Prostate gland (tissue), 2 donors: Measurements from ENCODE around the gene HEXA. TPM values are rescaled to one million over a fixed set of nuclear protein-coding genes. Genes with fewer than 3 reads are reported as not detected.

Source experiments
- DNase-seq: peaks from one replicate; pipeline ENCODE4 v3.0.0-alpha.2; 2019; ENCODE audit warnings: low spot score
- H3K27ac ChIP-seq, 2 donors: fragments of 200-600 bp; sonication (generic); 2 replicates each; pipeline ENCODE4 v1.5.1; 2017 to 2019
- H3K27me3 ChIP-seq: fragments of 200-600 bp; sonication (generic); replicated peaks from 2 replicates; pipeline ENCODE4 v1.5.1; 2019; ENCODE audit not compliant: insufficient read depth
- H3K36me3 ChIP-seq, 2 donors: fragments of 200-600 bp; sonication (generic); 1 replicate in 1 of 2; 2 replicates in 1 of 2; pipeline versions ENCODE4 v1.5.1 to v1.8.1; 2017 to 2019
- H3K4me1 ChIP-seq: fragments of 200-600 bp; sonication (generic); replicated peaks from 2 replicates; pipeline ENCODE4 v1.5.1; 2019
- H3K4me3 ChIP-seq, 2 donors: fragments of 200-600 bp; sonication (generic); 2 replicates each; pipeline ENCODE4 v1.5.1; 2017 to 2019
- H3K9me3 ChIP-seq: fragments of 200-600 bp; sonication (generic); 2 replicates; pipeline ENCODE4 v1.5.1; 2017
- CTCF ChIP-seq, 4 experiments: fragments of 200-600 bp in 2 of 4; fragments of 450-650 bp in 2 of 4; sonication (generic) in 2 of 4; IDR thresholded peaks; 1 replicate in 3 of 4; 2 replicates in 1 of 4; pipeline ENCODE4 v1.5.1; 2016 to 2019; ENCODE audit warnings: antibody characterized with exemption in 4 of 4, mild to moderate bottlenecking in 2 of 4, moderate library complexity in 2 of 4
- POLR2A ChIP-seq: fragments of 450-650 bp; IDR thresholded peaks from one replicate; pipeline ENCODE4 v1.6.1; 2016; ENCODE audit warnings: antibody characterized with exemption, mild to moderate bottlenecking
- POLR2AphosphoS5 ChIP-seq: sonication (generic); formaldehyde crosslinking; IDR thresholded peaks from one replicate; pipeline ENCODE4 v1.6.1; 2017; ENCODE audit warnings: antibody characterized with exemption
- WGBS: methylation state at CpG from one replicate; pipeline ENCODE4 v1.1.5; 2018; 5-methylcytosine and 5-hydroxymethylcytosine counted together
- intact Hi-C: fragments of 100-400 bp; cut with DNase I; formaldehyde crosslinking; loops from one replicate; pipeline ENCODE4 v1.14.2; 2022
- total RNA-seq, 2 donors: library from RNA; depleted of rRNA; stranded (reverse); fragments of >200 nt; gene quantifications; one replicate each; pipeline ENCODE4 v1.1.0, GENCODE V29; 2016

Gene HEXA
- total RNA-seq, 2 donors from 2014 or later = 78.1 to 176 TPM

- Histone ChIP-seq H3K27me3 (no peaks in the 10 kb centered on the region), H3K27ac (no peak overlapping the region), H3K9me3 (no peaks in the 10 kb centered on the region), H3K36me3 (no peaks in the 10 kb centered on the region), H3K4me3 (no peak overlapping the region), H3K4me1 (no peaks in the 10 kb centered on the region)
- TF ChIP-seq POLR2AphosphoS5 (no peak), POLR2A (no peak), CTCF (IDR thresholded peaks at IDR 0.05) (no peak)
- 38% methylated on average over 1 of the region's 1 CpG for WGBS
- intact Hi-C loops = no loop called here
- DNase-seq = no peak
Measured at GRCh38 chr15:72411544-72411943, 35.7 kb upstream of the HEXA start.

- no peaks in the 10 kb centered on the region for H3K27me3 ChIP-seq
- no peaks in the 10 kb centered on the region for H3K36me3 ChIP-seq
- H3K4me1 ChIP-seq = no peaks in the 10 kb centered on the region
- H3K9me3 ChIP-seq = no peaks in the 10 kb centered on the region
- no peak overlapping the region for H3K27ac ChIP-seq
- 85% methylated on average over 5 of the region's 5 CpGs for WGBS
- intact Hi-C loops = no loop called here
- H3K4me3 ChIP-seq = no peak overlapping the region
- TF ChIP-seq CTCF (IDR thresholded peaks at IDR 0.05) (no peak), POLR2AphosphoS5 (no peak), POLR2A (no peak)
- DNase-seq = no peak
Measured at GRCh38 chr15:72411111-72411510, 35.3 kb upstream of the HEXA start.

- no peak for DNase-seq
- Histone ChIP-seq H3K4me1 (no peaks in the 10 kb centered on the region), H3K9me3 (no peaks in the 10 kb centered on the region), H3K27ac (no peak overlapping the region), H3K4me3 (no peak overlapping the region), H3K27me3 (no peaks in the 10 kb centered on the region), H3K36me3 (no peaks in the 10 kb centered on the region)
- no peak for TF ChIP-seq POLR2AphosphoS5
- no peak for TF ChIP-seq POLR2A
- no peak for TF ChIP-seq CTCF (IDR thresholded peaks at IDR 0.05)
- intact Hi-C loops = no loop called here
- WGBS = 76% methylated on average over 3 of the region's 3 CpGs
Measured at GRCh38 chr15:72406936-72407335, 31.1 kb upstream of the HEXA start.

- no peaks in the 10 kb centered on the region for H3K36me3 ChIP-seq
- H3K4me3 ChIP-seq = no peak overlapping the region
- no peak overlapping the region for H3K27ac ChIP-seq
- no peak for DNase-seq
- no peaks in the 10 kb centered on the region for H3K27me3 ChIP-seq
- no peaks in the 10 kb centered on the region for H3K4me1 ChIP-seq
- no peaks in the 10 kb centered on the region for H3K9me3 ChIP-seq
- intact Hi-C loops = no loop called here
- TF ChIP-seq CTCF (IDR thresholded peaks at IDR 0.05) (no peak), POLR2AphosphoS5 (no peak), POLR2A (no peak)
Measured at GRCh38 chr15:72404841-72405240, 29.0 kb upstream of the HEXA start.

- no peak overlapping the region for H3K27ac ChIP-seq
- WGBS = 47% methylated on average over 3 of the region's 3 CpGs
- no peaks in the 10 kb centered on the region for H3K36me3 ChIP-seq
- H3K9me3 ChIP-seq = no peaks in the 10 kb centered on the region
- H3K27me3 ChIP-seq = no peaks in the 10 kb centered on the region
- TF ChIP-seq POLR2A = no peak
- no peak for DNase-seq
- intact Hi-C loops = no loop called here
- H3K4me1 ChIP-seq = no peaks in the 10 kb centered on the region
- no peak overlapping the region for H3K4me3 ChIP-seq
Measured at GRCh38 chr15:72404356-72404755, 28.5 kb upstream of the HEXA start.
